ENCODE results near the gene NKIRAS1.

DNA sequence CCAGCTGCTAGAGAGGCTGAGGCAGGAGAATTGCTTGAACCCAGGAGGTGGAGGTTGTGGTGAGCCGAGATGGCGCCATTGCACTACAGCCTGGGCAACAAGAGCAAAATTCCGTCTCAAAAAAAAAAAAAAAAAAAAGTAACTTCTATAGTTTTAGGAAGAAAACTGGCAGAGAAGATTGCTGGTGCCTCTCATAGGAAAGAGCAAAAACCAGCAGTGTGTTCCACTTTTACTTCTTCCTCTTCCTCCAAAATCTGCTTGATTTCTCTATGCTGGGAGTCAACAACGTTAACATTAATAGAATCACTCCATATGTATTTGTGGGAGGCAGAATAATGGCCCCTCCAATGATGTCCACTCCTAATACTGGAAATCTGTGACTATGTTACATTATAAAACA, 15.8 kb upstream of the NKIRAS1 start:
- TF ChIP-seq, protein P1, sequence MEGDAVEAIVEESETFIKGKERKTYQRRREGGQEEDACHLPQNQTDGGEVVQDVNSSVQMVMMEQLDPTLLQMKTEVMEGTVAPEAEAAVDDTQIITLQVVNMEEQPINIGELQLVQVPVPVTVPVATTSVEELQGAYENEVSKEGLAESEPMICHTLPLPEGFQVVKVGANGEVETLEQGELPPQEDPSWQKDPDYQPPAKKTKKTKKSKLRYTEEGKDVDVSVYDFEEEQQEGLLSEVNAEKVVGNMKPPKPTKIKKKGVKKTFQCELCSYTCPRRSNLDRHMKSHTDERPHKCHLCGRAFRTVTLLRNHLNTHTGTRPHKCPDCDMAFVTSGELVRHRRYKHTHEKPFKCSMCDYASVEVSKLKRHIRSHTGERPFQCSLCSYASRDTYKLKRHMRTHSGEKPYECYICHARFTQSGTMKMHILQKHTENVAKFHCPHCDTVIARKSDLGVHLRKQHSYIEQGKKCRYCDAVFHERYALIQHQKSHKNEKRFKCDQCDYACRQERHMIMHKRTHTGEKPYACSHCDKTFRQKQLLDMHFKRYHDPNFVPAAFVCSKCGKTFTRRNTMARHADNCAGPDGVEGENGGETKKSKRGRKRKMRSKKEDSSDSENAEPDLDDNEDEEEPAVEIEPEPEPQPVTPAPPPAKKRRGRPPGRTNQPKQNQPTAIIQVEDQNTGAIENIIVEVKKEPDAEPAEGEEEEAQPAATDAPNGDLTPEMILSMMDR (IDR thresholded peaks at IDR 0.05) = no peak
- no peak for TF ChIP-seq ZFX (IDR thresholded peaks at IDR 0.05; ENCODE audit: borderline replicate concordance)

Data from 22Rv1 (cell line).